Measurements from ENCODE around the gene PRTG. TPM values are rescaled to one million over a fixed set of nuclear protein-coding genes. Genes with fewer than 3 reads are reported as not detected.
"Not testable (repeated sequence)": the region's sequence is repeated elsewhere in the genome, so short reads cannot be mapped to it uniquely, and the experiment has no call there.

Gene PRTG, protein sequence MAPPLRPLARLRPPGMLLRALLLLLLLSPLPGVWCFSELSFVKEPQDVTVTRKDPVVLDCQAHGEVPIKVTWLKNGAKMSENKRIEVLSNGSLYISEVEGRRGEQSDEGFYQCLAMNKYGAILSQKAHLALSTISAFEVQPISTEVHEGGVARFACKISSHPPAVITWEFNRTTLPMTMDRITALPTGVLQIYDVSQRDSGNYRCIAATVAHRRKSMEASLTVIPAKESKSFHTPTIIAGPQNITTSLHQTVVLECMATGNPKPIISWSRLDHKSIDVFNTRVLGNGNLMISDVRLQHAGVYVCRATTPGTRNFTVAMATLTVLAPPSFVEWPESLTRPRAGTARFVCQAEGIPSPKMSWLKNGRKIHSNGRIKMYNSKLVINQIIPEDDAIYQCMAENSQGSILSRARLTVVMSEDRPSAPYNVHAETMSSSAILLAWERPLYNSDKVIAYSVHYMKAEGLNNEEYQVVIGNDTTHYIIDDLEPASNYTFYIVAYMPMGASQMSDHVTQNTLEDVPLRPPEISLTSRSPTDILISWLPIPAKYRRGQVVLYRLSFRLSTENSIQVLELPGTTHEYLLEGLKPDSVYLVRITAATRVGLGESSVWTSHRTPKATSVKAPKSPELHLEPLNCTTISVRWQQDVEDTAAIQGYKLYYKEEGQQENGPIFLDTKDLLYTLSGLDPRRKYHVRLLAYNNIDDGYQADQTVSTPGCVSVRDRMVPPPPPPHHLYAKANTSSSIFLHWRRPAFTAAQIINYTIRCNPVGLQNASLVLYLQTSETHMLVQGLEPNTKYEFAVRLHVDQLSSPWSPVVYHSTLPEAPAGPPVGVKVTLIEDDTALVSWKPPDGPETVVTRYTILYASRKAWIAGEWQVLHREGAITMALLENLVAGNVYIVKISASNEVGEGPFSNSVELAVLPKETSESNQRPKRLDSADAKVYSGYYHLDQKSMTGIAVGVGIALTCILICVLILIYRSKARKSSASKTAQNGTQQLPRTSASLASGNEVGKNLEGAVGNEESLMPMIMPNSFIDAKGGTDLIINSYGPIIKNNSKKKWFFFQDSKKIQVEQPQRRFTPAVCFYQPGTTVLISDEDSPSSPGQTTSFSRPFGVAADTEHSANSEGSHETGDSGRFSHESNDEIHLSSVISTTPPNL
- not detected for total RNA-seq

DNA sequence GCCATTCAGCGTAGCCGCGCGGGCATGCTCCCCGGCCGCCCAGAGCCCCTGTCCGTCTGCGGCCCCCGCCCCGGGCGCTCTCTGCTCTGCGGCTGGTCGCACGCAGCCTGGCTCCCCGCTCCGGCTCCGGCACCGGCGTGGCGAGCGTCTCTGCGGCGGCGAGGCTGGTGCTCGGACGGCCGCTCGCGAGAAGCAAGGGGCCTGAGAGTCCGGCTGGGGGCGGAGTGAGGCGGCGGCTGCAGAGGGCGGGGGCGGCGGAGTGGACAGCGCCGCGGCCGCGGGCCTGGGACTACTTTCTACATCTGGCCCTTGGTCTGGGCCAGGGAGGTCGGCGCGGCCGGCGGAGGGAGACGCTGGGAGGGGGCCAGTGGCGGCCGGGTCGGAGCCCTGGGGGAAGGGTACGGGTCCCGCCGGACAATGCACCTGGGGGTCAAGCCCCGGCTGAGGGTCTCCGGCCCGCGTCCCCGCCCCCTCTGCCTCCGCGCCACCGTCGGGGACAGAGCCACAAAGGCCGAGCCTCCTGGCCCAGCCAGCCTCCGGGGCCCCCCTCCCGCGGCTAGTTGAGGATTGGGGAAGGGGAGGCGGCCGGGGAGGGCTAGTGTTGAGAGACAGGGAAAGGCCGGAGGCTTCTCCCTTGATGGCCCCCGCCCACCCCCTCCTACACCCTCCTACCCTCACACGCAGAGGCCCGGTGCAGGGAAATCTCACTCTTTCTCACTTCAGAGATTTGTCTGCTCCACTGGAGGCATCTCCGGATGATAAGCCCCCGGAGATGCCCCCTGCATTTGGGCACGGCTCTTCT is at the start of gene PRTG:
Gene PRTG, minus strand, starts transcription at position 226 of the 802 bp plus-strand sequence. Its CDS starts 221 bp downstream, at position 5.
- Mint-ChIP-seq H3K9me3 (no peaks in the 10 kb centered on the region), H3K4me1 (ENCODE audit: low read depth in 2 of 2) (peaks cover 0 to 4% of the 10 kb centered on the region in 2 donors), H3K4me3 (peak within 1 kb of the TSS; percentile 58), H3K27me3 (peaks cover 22 to 24% of the 10 kb centered on the region in 2 donors), H3K27ac (no peak within 1 kb of the TSS), H3K36me3 (no peaks in the 10 kb centered on the region)
- DNase-seq (ENCODE audit: low spot score) (no peak), ATAC-seq (peak; percentile 13 to 43)

- H3K27ac Mint-ChIP-seq: no peak overlapping the region
- H3K9me3 Mint-ChIP-seq: no peaks in the 10 kb centered on the region
- no peaks in the 10 kb centered on the region for H3K4me1 Mint-ChIP-seq (ENCODE audit: low read depth in 2 of 2)
- H3K4me3 Mint-ChIP-seq: no peak overlapping the region
- peaks cover 23 to 26% of the 10 kb centered on the region in 2 donors for H3K27me3 Mint-ChIP-seq
- ATAC-seq (no peak), DNase-seq (ENCODE audit: low spot score) (no peak)
- H3K36me3 Mint-ChIP-seq: no peaks in the 10 kb centered on the region
These were observed 48.8 kb upstream of the PRTG start for GRCh38 chr15:55791551-55792400.

DNA sequence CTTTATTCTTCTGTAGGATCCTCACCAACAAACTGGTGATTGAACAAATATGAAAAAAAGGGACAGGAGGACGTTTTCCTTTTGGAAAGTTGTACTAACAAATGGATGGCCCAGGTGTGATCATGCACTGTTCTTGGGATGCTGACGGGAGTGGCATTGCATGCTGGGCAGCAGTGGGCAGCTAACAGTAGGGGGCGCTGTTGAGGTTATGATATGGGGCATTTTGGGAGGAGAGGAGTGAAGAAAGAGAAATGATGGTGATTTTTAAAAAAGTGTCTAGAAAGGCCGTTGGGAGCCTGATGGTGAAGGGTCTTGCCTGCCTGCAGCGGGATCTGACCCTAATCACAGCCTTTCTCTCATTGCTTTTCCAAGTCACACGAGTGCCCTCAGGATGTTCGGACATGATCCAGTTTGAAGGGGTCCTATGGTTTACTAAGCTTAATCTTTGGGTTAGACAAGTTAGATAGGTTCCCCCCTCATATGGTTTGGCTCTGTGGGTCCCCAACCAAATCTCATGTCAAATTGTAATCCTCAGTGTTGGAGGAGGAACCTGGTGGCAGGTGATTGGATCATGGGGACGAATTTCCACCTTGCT is 46.2 kb upstream of the PRTG start:
- Mint-ChIP-seq H3K36me3 (no peaks in the 10 kb centered on the region), H3K27me3 (peaks cover 4 to 15% of the 10 kb centered on the region in 2 donors), H3K4me1 (ENCODE audit: low read depth in 2 of 2) (no peaks in the 10 kb centered on the region), H3K27ac (no peak overlapping the region), H3K4me3 (no peak overlapping the region), H3K9me3 (no peaks in the 10 kb centered on the region)
- DNase-seq (ENCODE audit: low spot score): no peak
- no peak for ATAC-seq

DNA sequence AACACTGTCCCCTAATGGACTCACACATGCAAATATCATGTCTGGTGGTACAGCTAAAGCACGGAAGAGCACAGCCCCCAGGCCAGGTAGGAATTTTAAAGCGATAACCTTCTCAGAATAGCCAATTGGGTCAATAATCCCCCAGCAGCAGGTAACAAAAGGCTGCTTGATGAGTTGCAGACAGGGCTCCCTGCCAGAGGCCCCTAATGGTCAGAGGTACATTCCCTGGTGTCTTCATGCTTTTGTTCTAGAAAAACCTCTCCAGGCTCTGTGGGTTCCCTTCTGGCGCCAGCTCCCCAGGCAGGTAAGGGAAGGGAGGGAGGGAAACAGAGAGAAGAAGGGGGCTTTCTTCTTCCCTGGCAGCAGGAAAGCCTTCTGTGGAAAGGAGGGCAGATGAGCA is 43.4 kb upstream of the PRTG start:
- Mint-ChIP-seq H3K4me3 (no peak overlapping the region), H3K4me1 (ENCODE audit: low read depth in 2 of 2) (no peaks in the 10 kb centered on the region), H3K27ac (no peak overlapping the region), H3K27me3 (peaks cover 8 to 29% of the 10 kb centered on the region in 2 donors), H3K9me3 (no peaks in the 10 kb centered on the region), H3K36me3 (no peaks in the 10 kb centered on the region)
- no peak for DNase-seq (ENCODE audit: low spot score)
- no peak for ATAC-seq

DNA sequence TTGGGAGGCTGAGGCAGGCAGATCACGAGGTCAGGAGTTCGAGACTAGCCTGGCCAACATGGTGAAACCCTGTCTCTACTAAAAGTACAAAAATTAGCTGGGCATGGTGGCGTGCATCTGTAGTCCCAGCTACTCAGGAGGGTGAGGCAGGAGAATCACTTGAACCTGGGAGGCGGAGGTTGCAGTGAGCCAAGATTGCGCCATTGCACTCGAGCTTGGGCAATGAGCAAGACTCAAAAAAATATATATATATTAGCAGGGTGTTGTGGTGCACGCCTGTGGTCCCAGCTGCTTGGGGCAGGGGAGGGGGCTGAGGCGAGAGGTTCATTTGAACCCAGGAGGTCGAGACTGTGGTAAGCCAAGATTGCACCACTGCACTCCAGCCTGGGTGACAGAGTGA is 42.6 kb upstream of the PRTG start:
- not testable (repeated sequence) for H3K4me1 Mint-ChIP-seq (ENCODE audit: low read depth in 2 of 2); H3K4me3 Mint-ChIP-seq; DNase-seq (ENCODE audit: low spot score); ATAC-seq; H3K36me3 Mint-ChIP-seq; H3K9me3 Mint-ChIP-seq; H3K27ac Mint-ChIP-seq
- peaks cover 8 to 29% of the 10 kb centered on the region in 2 donors for H3K27me3 Mint-ChIP-seq

- Mint-ChIP-seq H3K4me1 (ENCODE audit: low read depth in 2 of 2) (no peaks in the 10 kb centered on the region), H3K27ac (no peak overlapping the region), H3K9me3 (no peaks in the 10 kb centered on the region), H3K36me3 (no peaks in the 10 kb centered on the region), H3K27me3 (peaks cover 15 to 42% of the 10 kb centered on the region in 2 donors), H3K4me3 (no peak overlapping the region)
- ATAC-seq: no peak
- no peak for DNase-seq (ENCODE audit: low spot score)
These were observed 41.3 kb upstream of the PRTG start for GRCh38 chr15:55784286-55784685.

DNA sequence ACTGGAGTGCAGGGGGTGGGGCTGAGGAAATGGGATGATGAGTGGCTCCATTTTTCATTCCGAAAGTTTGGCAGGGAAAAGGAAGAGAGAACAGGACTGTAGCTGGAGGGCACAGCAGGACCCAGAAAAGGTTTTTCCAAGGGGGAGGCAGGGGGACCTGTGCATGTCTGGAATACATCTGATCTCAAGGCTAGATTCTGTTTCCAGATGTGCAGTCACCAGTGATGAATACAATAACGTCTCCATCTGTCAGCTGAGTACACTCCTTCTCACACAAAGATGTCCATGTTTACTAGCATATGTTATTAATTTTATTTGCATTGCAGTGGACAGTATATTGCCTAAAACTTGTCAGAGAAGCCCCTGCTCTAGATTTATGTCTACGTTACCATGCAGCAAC is 39.9 kb upstream of the PRTG start:
- Mint-ChIP-seq H3K27me3 (peaks cover 18 to 49% of the 10 kb centered on the region in 2 donors), H3K4me3 (no peak overlapping the region), H3K9me3 (no peaks in the 10 kb centered on the region), H3K4me1 (ENCODE audit: low read depth in 2 of 2) (no peaks in the 10 kb centered on the region), H3K36me3 (no peaks in the 10 kb centered on the region), H3K27ac (no peak overlapping the region)
- no peak for DNase-seq (ENCODE audit: low spot score)
- ATAC-seq: no peak

DNA sequence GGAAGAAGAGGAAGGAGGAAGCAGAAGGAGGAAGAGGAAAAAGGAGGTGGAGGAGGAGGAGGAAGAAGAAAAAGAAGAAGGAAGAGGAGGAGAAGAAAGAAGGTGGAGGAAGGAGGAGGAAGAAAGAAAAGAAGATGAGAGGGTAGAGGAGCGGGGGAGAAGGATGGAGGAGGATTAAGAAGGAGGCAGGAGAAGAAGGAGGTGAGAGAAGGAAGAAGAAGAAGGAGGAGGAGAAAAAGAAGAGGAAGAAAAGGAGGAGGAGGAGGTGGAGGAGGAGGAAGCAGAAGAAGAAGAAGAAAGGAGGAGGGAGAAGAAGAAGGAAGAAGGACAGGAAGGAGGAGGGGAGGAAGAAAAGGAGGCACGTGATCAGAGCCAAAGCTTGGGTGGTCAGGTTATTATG is 37.3 kb upstream of the PRTG start:
- DNase-seq (ENCODE audit: low spot score) (no peak), ATAC-seq (no peak)
- H3K36me3 Mint-ChIP-seq: no peaks in the 10 kb centered on the region
- H3K27ac Mint-ChIP-seq: no peak overlapping the region
- H3K4me3 Mint-ChIP-seq: no peak overlapping the region
- no peaks in the 10 kb centered on the region for H3K9me3 Mint-ChIP-seq
- peaks cover 22 to 46% of the 10 kb centered on the region in 2 donors for H3K27me3 Mint-ChIP-seq
- H3K4me1 Mint-ChIP-seq (ENCODE audit: low read depth in 2 of 2): no peaks in the 10 kb centered on the region

DNA sequence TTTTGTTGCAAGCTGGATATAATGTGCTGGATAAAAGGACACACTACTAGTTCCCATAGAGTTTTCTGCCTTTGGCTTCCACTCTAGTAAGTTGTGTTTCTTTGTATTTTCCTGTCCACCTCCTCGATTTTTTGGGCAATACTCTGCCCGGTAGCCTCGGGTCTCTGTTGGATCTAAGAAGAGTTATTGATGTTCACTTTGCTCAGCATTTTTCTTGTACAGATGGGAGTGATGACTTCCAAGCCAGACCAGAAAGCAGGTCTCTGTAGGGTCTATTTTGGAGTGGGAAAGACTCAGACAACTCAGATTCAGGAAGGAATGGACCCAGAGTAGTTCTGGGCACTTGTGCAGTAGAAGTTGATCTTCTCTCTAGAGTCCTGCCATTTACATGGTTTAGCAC is 36.0 kb upstream of the PRTG start:
- DNase-seq (ENCODE audit: low spot score) (no peak), ATAC-seq (no peak)
- Mint-ChIP-seq H3K4me3 (no peak overlapping the region), H3K9me3 (no peaks in the 10 kb centered on the region), H3K27ac (no peak overlapping the region), H3K36me3 (no peaks in the 10 kb centered on the region), H3K4me1 (ENCODE audit: low read depth in 2 of 2) (no peaks in the 10 kb centered on the region), H3K27me3 (peaks cover 25 to 43% of the 10 kb centered on the region in 2 donors)

- no peak for DNase-seq (ENCODE audit: low spot score)
- no peak for ATAC-seq
- H3K36me3 Mint-ChIP-seq: no peaks in the 10 kb centered on the region
- no peaks in the 10 kb centered on the region for H3K4me1 Mint-ChIP-seq (ENCODE audit: low read depth in 2 of 2)
- H3K9me3 Mint-ChIP-seq: no peaks in the 10 kb centered on the region
- H3K27ac Mint-ChIP-seq: no peak overlapping the region
- no peak overlapping the region for H3K4me3 Mint-ChIP-seq
- H3K27me3 Mint-ChIP-seq: peaks cover 35 to 49% of the 10 kb centered on the region in 2 donors
These were observed 32.4 kb upstream of the PRTG start for GRCh38 chr15:55775316-55775715.

DNA sequence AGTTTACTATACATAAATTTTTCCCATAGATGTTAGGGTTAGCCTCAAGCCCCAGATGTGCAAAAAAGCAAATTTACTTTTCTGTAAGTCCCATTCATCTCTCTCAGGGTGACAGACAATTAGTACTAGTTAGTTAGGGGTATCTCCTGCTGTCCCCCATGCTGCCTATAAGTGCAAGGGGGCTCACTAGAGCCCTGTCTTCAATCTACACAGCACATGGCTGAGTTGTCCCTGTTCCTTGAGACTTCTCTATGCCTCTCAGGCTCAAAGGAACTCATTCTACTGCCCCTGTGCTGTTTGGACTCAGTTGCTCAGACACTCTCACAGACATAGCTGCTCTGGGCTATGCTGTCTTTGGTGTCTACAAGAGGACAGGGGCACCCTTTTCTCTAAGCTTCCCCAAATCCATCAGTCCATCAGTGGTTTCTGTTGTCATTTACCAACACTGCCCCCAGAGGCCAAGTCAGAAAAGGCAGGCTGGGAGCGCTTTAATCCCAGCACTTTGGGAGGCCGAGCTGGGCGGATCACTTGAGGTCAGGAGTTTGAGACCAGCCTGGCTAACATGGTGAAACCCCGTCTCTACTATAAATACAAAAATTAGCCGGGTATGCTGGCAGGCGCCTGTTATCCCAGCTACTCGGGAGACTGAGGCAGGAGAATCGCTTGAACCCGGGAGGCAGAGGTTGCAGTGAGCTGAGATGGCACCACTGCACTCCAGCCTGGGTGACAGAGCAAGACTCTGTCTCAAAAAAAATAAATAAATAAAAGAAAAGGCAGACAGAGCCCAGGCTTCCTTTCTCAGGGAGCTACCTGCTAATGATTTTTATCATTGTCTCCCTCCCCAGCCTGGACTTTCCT is 31.4 kb upstream of the PRTG start:
- Mint-ChIP-seq H3K9me3 (no peaks in the 10 kb centered on the region), H3K4me1 (ENCODE audit: low read depth in 2 of 2) (no peaks in the 10 kb centered on the region), H3K4me3 (no peak overlapping the region), H3K36me3 (no peaks in the 10 kb centered on the region), H3K27ac (no peak overlapping the region), H3K27me3 (peaks cover 29 to 40% of the 10 kb centered on the region in 2 donors)
- ATAC-seq (no peak), DNase-seq (ENCODE audit: low spot score) (peak; percentile 69)

Data from natural killer cell treated with Interleukin-12 subunit alpha and Interleukin-12 subunit beta and Interleukin-15 and Interleukin-18, amount 100 ng/mL, for 72 hours (primary cell).